HEK293 (cell line): ENCODE data around the gene PI4KA.
"Not testable (repeated sequence)": the region's sequence is repeated elsewhere in the genome, so short reads cannot be mapped to it uniquely, and the experiment has no call there.

Source experiments
- CTCF ChIA-PET: fragments of 350-600 bp; formaldehyde crosslinking; extraction: SDS; loops from one replicate; lab custom pipeline; 2021; ENCODE audit warnings: antibody characterized with exemption; lab: Yijun Ruan, JAX
- POLR2A ChIA-PET: fragments of 300-600 bp; formaldehyde crosslinking; extraction: SDS; loops from one replicate; lab custom pipeline; 2020; ENCODE audit warnings: antibody characterized with exemption, inconsistent platforms; lab: Yijun Ruan, JAX
- H3K27ac ChIP-seq: fragments of 200-500 bp; sonication (Bioruptor generic); 2 replicates; pipeline ENCODE4 v1.5.1; 2014; ENCODE audit warnings: low read depth, low read length, control low read depth, inconsistent platforms; ENCODE audit errors: extremely low read depth
- H3K36me3 ChIP-seq, 2 experiments: fragments of 200-500 bp in 1 of 2; sonication (Bioruptor generic) in 1 of 2; 1 replicate in 1 of 2; 2 replicates in 1 of 2; pipeline ENCODE4 v1.5.1; 2014 to 2017; ENCODE audit warnings: inconsistent platforms in 2 of 2, low read length in 2 of 2; ENCODE audit not compliant: control insufficient read depth in 2 of 2, insufficient read depth in 1 of 2
- H3K4me1 ChIP-seq: fragments of 200-500 bp; sonication (Bioruptor generic); 2 replicates; pipeline ENCODE4 v1.5.1; 2014; ENCODE audit warnings: mild to moderate bottlenecking, low read length, inconsistent platforms; ENCODE audit not compliant: control insufficient read depth, insufficient read depth
- H3K4me3 ChIP-seq: 2 replicates; pipeline ENCODE4 v1.5.1; 2011; ENCODE audit warnings: low read depth, mild to moderate bottlenecking, control low read depth, low read length, moderate library complexity
- H3K9me3 ChIP-seq: fragments of 200-500 bp; sonication (Bioruptor generic); 2 replicates; pipeline ENCODE4 v1.5.1; 2014; ENCODE audit warnings: low read depth, low read length, inconsistent platforms; ENCODE audit not compliant: control insufficient read depth, insufficient read depth
- HIC1 ChIP-seq: fragments of 450-650 bp; formaldehyde crosslinking; IDR thresholded peaks from 2 replicates; pipeline ENCODE4 v1.5.1; 2016; ENCODE audit warnings: missing biosample characterization, missing genetic modification characterization
- MEIS1 ChIP-seq: sonication (generic); formaldehyde crosslinking; IDR thresholded peaks from 2 replicates; pipeline ENCODE4 v1.8.1; 2022; ENCODE audit warnings: missing genetic modification reagents, mild to moderate bottlenecking, borderline replicate concordance
- PBX3 ChIP-seq: sonication (generic); formaldehyde crosslinking; IDR thresholded peaks from 2 replicates; pipeline ENCODE4 v1.8.1; 2022; ENCODE audit warnings: mild to moderate bottlenecking, moderate library complexity, missing genetic modification reagents
- REPIN1 ChIP-seq: fragments of 450-650 bp; formaldehyde crosslinking; IDR thresholded peaks from 2 replicates; pipeline ENCODE4 v1.5.1; 2017; ENCODE audit warnings: missing biosample characterization, missing genetic modification characterization, low read depth
- TRIM28 ChIP-seq: IDR thresholded peaks from 2 replicates; pipeline ENCODE4 v1.6.1; 2011; ENCODE audit warnings: low read length, control low read depth, borderline replicate concordance
- ZBTB48 ChIP-seq: fragments of 450-650 bp; formaldehyde crosslinking; IDR thresholded peaks from 2 replicates; pipeline ENCODE4 v1.5.1; 2016; ENCODE audit warnings: missing biosample characterization, missing genetic modification characterization
- ZEB2 ChIP-seq: fragments of 450-650 bp; formaldehyde crosslinking; IDR thresholded peaks from 2 replicates; pipeline ENCODE4 v1.5.1; 2016; ENCODE audit warnings: missing biosample characterization, missing genetic modification characterization
- ZFP3 ChIP-seq: fragments of 450-650 bp; formaldehyde crosslinking; IDR thresholded peaks from 2 replicates; pipeline ENCODE4 v1.5.1; 2016; ENCODE audit warnings: low read depth, missing biosample characterization, missing genetic modification characterization
- ZNF341 ChIP-seq: fragments of 450-650 bp; formaldehyde crosslinking; IDR thresholded peaks from 2 replicates; pipeline ENCODE4; 2016; ENCODE audit warnings: low read depth, missing biosample characterization, missing genetic modification characterization
- ZNF366 ChIP-seq: fragments of 450-650 bp; formaldehyde crosslinking; conservative IDR thresholded peaks from 2 replicates; pipeline ENCODE4 v1.5.1; 2016; ENCODE audit warnings: missing biosample characterization, missing genetic modification characterization
- ZNF544 ChIP-seq: fragments of 450-650 bp; formaldehyde crosslinking; IDR thresholded peaks from 2 replicates; pipeline ENCODE4 v1.5.0; 2017; ENCODE audit warnings: missing biosample characterization, missing genetic modification characterization
- ZNF596 ChIP-seq: fragments of 450-650 bp; IDR thresholded peaks from 2 replicates; pipeline ENCODE4 v1.5.0; 2018; ENCODE audit warnings: missing biosample characterization, mild to moderate bottlenecking, missing genetic modification characterization, moderate library complexity
- ZNF600 ChIP-seq: fragments of 450-650 bp; formaldehyde crosslinking; IDR thresholded peaks from 2 replicates; pipeline ENCODE4 v1.5.1; 2016; ENCODE audit warnings: missing biosample characterization, missing genetic modification characterization
- ZNF704 ChIP-seq: fragments of 450-650 bp; formaldehyde crosslinking; IDR thresholded peaks from 2 replicates; pipeline ENCODE4 v1.5.1; 2016; ENCODE audit warnings: missing biosample characterization, missing genetic modification characterization

Gene PI4KA

GRCh38 chr22:20740222-20740951 lies 118.2 kb downstream of the PI4KA start (continued):
- no peak for TF ChIP-seq PBX3 (CRISPR knock-in tag)
- TF ChIP-seq REPIN1 (tag by site-specific recombination) = no peak
- no peak for TF ChIP-seq ZNF596
- no peak for TF ChIP-seq ZEB2 (tag by site-specific recombination)
- no peak for TF ChIP-seq ZFP3 (tag by site-specific recombination)
- TF ChIP-seq MEIS1 = no peak

GRCh38 chr22:20738394-20739089 lies 120.1 kb downstream of the PI4KA start:
- POLR2A ChIA-PET = no interaction called here
- CTCF ChIA-PET = interaction anchor here (0.5 to 0.6 kb wide), 2 partner anchors 566 to 1599 kb away, joined by 3 to 4 read pairs; no protein-coding TSS in a partner anchor
- Histone ChIP-seq H3K4me1 (no peaks in the 10 kb centered on the region), H3K9me3 (no peaks in the 10 kb centered on the region), H3K27ac (no peak overlapping the region), H3K36me3 (peaks cover 0 to 47% of the 10 kb centered on the region in 2 experiments; a peak in 1 of 3 replicates), H3K4me3 (no peak overlapping the region)
- no peak for TF ChIP-seq ZNF544 (tag by site-specific recombination)

GRCh38 chr22:20736891-20737290 lies 121.7 kb downstream of the PI4KA start:
- H3K4me3 ChIP-seq, H3K4me1 ChIP-seq, POLR2A ChIA-PET, H3K27ac ChIP-seq, H3K9me3 ChIP-seq: not testable (repeated sequence)
- CTCF ChIA-PET = interaction anchor here (0.6 kb wide), 1 partner anchor 32 kb away, joined by 3 read pairs; no protein-coding TSS in a partner anchor
- H3K36me3 ChIP-seq = peaks cover 0 to 42% of the 10 kb centered on the region in 2 experiments; a peak in 1 of 3 replicates

GRCh38 chr22:20735356-20736162 lies 123.1 kb downstream of the PI4KA start:
- peaks cover 0 to 28% of the 10 kb centered on the region in 2 experiments; a peak in 2 of 3 replicates for H3K36me3 ChIP-seq
- H3K9me3 ChIP-seq, H3K4me1 ChIP-seq, CTCF ChIA-PET, H3K27ac ChIP-seq, POLR2A ChIA-PET, H3K4me3 ChIP-seq: not testable (repeated sequence)

- H3K27ac ChIP-seq, POLR2A ChIA-PET, CTCF ChIA-PET, H3K4me3 ChIP-seq, H3K4me1 ChIP-seq, H3K9me3 ChIP-seq: not testable (repeated sequence)
- H3K36me3 ChIP-seq = peaks cover 0 to 40% of the 10 kb centered on the region in 2 experiments; a peak in 2 of 3 replicates
These were observed 126.2 kb downstream of the PI4KA start for GRCh38 chr22:20732431-20732830.

GRCh38 chr22:20729194-20729593 lies 129.4 kb downstream of the PI4KA start:
- no peaks in the 10 kb centered on the region for H3K9me3 ChIP-seq
- H3K36me3 ChIP-seq = peaks cover 0 to 62% of the 10 kb centered on the region in 2 experiments; a peak in 2 of 3 replicates
- no peak overlapping the region for H3K4me3 ChIP-seq
- no peak overlapping the region for H3K27ac ChIP-seq
- no peaks in the 10 kb centered on the region for H3K4me1 ChIP-seq
- ChIA-PET POLR2A (no interaction called here), CTCF (no interaction called here)
- TF ChIP-seq ZNF366 (tag by site-specific recombination) (no peak), ZBTB48 (tag by site-specific recombination) (no peak), ZNF341 (tag by site-specific recombination) (no peak), ZNF600 (tag by site-specific recombination) (no peak), ZNF704 (tag by site-specific recombination) (no peak), HIC1 (tag by site-specific recombination) (no peak), TRIM28 (no peak)
